Testis (tissue), 2 donors: ENCODE results near the gene CALHM3.

Experiments
- POLR2A ChIP-seq: fragments of 450-650 bp; IDR thresholded peaks from one replicate; pipeline ENCODE4 v1.6.1; 2017; ENCODE audit warnings: antibody characterized with exemption, mild to moderate bottlenecking, moderate library complexity
- TF ChIP-seq, protein P1 (sequence below), 3 experiments: fragments of 450-650 bp in 2 of 3; fragments of 200-600 bp in 1 of 3; sonication (generic) in 1 of 3; IDR thresholded peaks; one replicate each; pipeline ENCODE4 v1.5.1; 2016 to 2019; ENCODE audit warnings: antibody characterized with exemption in 3 of 3, mild to moderate bottlenecking in 2 of 3, moderate library complexity in 1 of 3

DNA sequence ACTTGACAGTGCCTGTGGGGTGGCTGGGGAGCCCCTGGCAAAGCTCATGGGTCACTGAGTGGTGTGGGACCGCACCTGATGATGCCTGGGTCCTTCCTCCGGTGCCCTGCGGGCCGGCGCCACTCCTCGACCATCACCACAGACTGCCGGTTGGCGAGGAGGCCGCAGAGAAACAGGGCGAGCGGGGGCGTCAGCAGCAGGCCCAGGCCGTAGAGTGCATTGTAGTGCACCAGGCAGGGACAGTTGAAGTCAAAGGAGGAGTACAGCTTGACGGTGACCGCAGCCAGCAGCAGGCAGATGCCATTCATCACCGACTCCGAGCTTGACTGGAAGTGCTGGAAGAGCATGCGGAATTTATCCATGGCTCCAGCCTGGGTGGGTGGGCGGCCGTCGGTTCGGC lies 369 bp downstream of the CALHM3 start:
- TF ChIP-seq, protein P1, sequence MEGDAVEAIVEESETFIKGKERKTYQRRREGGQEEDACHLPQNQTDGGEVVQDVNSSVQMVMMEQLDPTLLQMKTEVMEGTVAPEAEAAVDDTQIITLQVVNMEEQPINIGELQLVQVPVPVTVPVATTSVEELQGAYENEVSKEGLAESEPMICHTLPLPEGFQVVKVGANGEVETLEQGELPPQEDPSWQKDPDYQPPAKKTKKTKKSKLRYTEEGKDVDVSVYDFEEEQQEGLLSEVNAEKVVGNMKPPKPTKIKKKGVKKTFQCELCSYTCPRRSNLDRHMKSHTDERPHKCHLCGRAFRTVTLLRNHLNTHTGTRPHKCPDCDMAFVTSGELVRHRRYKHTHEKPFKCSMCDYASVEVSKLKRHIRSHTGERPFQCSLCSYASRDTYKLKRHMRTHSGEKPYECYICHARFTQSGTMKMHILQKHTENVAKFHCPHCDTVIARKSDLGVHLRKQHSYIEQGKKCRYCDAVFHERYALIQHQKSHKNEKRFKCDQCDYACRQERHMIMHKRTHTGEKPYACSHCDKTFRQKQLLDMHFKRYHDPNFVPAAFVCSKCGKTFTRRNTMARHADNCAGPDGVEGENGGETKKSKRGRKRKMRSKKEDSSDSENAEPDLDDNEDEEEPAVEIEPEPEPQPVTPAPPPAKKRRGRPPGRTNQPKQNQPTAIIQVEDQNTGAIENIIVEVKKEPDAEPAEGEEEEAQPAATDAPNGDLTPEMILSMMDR (IDR thresholded peaks at IDR 0.05), result no peak
- TF ChIP-seq POLR2A, result no peak
